Measurements from ENCODE around the gene ZNF441. TPM values are rescaled to one million over a fixed set of nuclear protein-coding genes. Genes with fewer than 3 reads are reported as not detected.

Gene ZNF441
- total RNA-seq, 2 donors from 2014 or later: 2.0 to 3.4 TPM

DNA sequence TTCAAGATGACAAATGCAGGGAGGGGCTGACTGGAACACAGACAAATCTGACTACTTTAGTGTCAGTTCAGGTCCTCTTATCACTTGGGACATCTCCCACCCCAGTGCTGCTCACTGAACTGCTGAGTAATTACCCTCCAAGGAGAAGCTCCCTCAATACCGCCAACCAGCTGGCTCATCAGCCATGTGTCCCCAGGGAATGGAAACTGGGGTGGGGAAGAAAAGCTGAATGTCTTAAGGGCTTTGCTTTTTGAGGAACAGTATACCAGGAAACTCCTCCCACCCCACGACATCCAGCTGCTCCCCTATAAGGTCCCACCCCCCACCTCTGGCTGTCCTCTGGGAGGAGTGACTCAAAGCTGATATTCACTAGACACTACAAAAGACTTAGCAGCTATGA lies 30.1 kb upstream of the ZNF441 start:
- DNase-seq (ENCODE audit: low spot score): peak; percentile 63
- Histone ChIP-seq H3K36me3 (no peaks in the 10 kb centered on the region), H3K4me3 (no peak overlapping the region), H3K27me3 (no peaks in the 10 kb centered on the region), H3K27ac (no peak overlapping the region), H3K4me1 (peaks cover 0 to 27% of the 10 kb centered on the region in 2 donors), H3K9me3 (no peaks in the 10 kb centered on the region)
- TF ChIP-seq, protein P1, sequence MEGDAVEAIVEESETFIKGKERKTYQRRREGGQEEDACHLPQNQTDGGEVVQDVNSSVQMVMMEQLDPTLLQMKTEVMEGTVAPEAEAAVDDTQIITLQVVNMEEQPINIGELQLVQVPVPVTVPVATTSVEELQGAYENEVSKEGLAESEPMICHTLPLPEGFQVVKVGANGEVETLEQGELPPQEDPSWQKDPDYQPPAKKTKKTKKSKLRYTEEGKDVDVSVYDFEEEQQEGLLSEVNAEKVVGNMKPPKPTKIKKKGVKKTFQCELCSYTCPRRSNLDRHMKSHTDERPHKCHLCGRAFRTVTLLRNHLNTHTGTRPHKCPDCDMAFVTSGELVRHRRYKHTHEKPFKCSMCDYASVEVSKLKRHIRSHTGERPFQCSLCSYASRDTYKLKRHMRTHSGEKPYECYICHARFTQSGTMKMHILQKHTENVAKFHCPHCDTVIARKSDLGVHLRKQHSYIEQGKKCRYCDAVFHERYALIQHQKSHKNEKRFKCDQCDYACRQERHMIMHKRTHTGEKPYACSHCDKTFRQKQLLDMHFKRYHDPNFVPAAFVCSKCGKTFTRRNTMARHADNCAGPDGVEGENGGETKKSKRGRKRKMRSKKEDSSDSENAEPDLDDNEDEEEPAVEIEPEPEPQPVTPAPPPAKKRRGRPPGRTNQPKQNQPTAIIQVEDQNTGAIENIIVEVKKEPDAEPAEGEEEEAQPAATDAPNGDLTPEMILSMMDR (IDR thresholded peaks at IDR 0.05): no peak

DNA sequence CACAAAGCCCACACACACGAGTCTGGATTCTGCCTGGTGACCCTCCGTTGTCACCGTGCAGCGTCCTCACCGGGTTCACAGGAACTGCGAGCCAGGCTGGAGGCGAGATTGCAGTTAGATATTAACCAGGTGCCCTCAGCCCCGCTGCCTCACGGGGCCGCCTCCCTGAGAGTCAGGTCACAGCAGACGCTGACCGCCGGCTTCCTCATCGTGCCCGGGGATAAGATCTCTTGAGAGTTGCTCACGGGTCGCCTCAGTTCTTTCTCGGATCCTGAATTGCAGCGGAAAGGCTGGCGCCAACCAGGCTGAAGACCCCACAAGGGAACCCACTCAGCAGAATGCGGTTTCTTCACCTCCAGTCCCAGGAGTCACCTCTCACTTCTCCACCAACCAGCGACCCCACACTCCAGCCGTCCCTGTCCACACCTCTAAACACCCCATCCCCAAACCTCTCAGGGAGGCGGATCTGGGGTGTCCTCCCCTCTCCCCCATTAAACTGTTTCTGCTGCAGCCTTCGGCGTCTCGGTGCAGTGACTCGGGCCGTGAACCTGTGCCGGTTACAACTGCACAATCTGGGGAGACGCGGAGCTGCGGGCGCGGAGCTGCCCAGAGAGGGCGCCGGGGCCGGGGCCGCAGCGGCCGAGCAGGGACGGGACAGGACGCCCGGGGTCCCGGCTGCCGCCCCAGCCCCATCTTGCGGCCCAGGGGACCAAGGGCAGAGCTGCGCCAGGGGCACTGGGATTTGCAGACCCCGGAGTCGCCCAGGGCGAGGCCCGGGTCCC lies 28.6 kb upstream of the ZNF441 start:
- Histone ChIP-seq H3K4me1 (peaks cover 0 to 27% of the 10 kb centered on the region in 2 donors), H3K27me3 (no peaks in the 10 kb centered on the region), H3K27ac (peak overlapping the region; percentile 90 to 92), H3K4me3 (peak overlapping the region; percentile 78 to 99), H3K36me3 (no peaks in the 10 kb centered on the region), H3K9me3 (no peaks in the 10 kb centered on the region)
- TF ChIP-seq, protein P1 (IDR thresholded peaks at IDR 0.05): no peak
- DNase-seq (ENCODE audit: low spot score): peak; percentile 66

DNA sequence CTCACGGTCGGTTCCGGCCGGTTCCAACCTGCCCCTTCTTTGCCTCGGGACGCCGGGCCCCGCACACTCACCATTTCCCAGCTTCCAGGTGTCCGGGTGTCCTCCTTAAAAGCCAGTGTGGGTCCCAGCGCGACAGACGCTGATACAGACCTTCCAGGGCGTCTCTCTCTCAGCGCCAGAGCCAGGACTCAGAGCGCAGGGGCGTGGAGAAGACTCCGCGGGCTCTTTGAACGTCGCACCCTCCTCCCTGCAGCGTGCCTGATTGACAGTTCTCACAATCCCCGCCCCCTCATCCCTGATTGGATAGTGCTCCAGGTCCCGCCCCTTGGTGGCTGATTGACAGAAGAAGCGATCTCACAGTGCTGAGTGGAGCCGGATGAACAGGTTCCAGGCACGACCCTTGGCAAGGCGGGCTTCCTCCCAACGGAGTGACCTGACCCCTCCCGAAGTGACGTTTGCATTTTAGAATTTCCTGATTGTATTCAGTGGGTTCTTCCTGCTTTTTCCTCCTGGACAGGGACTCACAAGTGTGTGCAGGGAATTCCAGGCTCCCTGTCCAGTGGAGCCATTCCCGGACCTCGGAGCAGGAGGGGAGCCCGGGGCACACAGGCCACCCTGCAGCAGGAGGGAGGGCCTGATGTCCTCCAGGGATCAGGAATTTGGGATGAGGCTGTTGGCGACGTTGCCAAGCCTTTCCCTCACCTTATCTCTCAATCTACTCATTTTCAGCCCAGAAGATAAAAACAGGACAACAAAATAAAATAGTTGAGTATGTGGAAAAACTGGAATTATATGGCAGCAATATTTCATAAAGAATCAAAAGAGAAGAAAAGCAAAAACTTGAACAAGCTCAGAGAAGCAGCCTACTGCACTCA lies 27.8 kb upstream of the ZNF441 start, which contains the start of gene ZNF823:
TSS of gene ZNF823 (minus strand) at position 201 of the 875 bp plus-strand sequence. CDS start at position 74, 127 bp downstream.
- Histone ChIP-seq H3K4me1 (peaks cover 0 to 27% of the 10 kb centered on the region in 2 donors), H3K27me3 (no peaks in the 10 kb centered on the region), H3K4me3 (peak within 1 kb of the TSS; percentile 78 to 99), H3K36me3 (no peaks in the 10 kb centered on the region), H3K27ac (peak within 1 kb of the TSS; percentile 90 to 92), H3K9me3 (no peaks in the 10 kb centered on the region)
- TF ChIP-seq, protein P1 (IDR thresholded peaks at IDR 0.05): no peak
- peak; percentile 100 for DNase-seq (ENCODE audit: low spot score)

DNA sequence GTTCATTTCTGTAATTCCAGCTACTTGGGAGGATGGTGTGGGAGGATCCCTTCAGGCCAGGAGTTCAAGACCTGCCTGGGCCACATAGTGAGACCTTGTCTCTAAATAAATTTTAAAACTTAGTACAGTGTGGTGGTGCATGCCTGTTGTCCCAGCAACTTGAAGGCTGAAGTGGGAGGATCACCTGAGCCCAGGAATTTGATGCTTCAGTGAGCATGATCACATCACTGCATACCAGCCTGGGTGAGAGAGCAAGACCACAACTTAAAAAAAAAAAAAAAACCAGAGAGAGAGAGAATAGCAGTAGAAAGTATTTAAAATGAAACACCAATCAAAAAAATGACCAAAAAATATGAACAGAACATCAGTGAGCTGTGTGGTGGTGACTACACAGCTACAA lies 20.9 kb upstream of the ZNF441 start:
- TF ChIP-seq, protein P1 (IDR thresholded peaks at IDR 0.05): no peak
- no peak overlapping the region for H3K27ac ChIP-seq
- no peaks in the 10 kb centered on the region for H3K27me3 ChIP-seq
- H3K36me3 ChIP-seq: no peaks in the 10 kb centered on the region
- peaks cover 0 to 24% of the 10 kb centered on the region in 2 donors for H3K9me3 ChIP-seq
- no peak for DNase-seq (ENCODE audit: low spot score)
- H3K4me3 ChIP-seq: no peak overlapping the region
- no peaks in the 10 kb centered on the region for H3K4me1 ChIP-seq

DNA sequence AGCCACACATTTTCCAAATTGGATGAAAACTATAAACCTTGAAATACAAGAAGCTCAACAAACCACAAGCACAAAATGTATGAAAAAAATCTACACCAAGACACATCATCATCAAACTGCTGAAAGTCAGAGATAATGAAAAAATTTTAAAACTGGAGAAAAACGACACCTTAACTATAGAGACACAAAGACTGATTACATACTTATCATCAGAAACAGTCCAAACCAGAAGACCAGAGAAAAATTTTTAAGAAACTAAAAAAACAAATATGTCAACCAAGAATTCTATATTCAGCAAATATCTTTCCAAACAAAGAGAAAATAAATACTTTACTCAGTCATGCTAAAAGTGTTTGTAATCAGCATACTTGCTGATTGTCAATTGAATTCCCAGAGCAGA lies 19.5 kb upstream of the ZNF441 start:
- Histone ChIP-seq H3K4me1 (no peaks in the 10 kb centered on the region), H3K27ac (no peak overlapping the region), H3K9me3 (peaks cover 0 to 33% of the 10 kb centered on the region in 2 donors), H3K36me3 (no peaks in the 10 kb centered on the region), H3K4me3 (no peak overlapping the region), H3K27me3 (no peaks in the 10 kb centered on the region)
- TF ChIP-seq, protein P1 (IDR thresholded peaks at IDR 0.05): no peak
- no peak for DNase-seq (ENCODE audit: low spot score)

Measured in right atrium auricular region (tissue), 2 donors.